H9 (cell line): ENCODE measurements around the gene MAPK8IP1. TPM values are rescaled to one million over a fixed set of nuclear protein-coding genes. Genes with fewer than 3 reads are reported as not detected.

ENCODE experiments used
- DNase-seq: peaks from one replicate; pipeline ENCODE4 v3.0.0-alpha.2; 2017
- H2AFZ ChIP-seq: one replicate; pipeline ENCODE4 v1.6.1; 2013; ENCODE audit warnings: mild to moderate bottlenecking, low read length, control low read depth, moderate library complexity
- H2AK5ac ChIP-seq: 2 replicates; pipeline ENCODE4 v1.6.1; 2013; ENCODE audit warnings: low read length, control low read depth, mixed read lengths; ENCODE audit not compliant: insufficient read length
- H2BK120ac ChIP-seq: one replicate; pipeline ENCODE4 v1.6.1; 2013; ENCODE audit warnings: low read depth, mild to moderate bottlenecking, low read length, control low read depth, inconsistent platforms; ENCODE audit not compliant: poor library complexity, severe bottlenecking
- H2BK12ac ChIP-seq: 2 replicates; pipeline ENCODE4 v1.6.1; 2013; ENCODE audit warnings: low read length, control low read depth, mixed read lengths, low read depth; ENCODE audit not compliant: insufficient read length
- H2BK15ac ChIP-seq: 2 replicates; pipeline ENCODE4 v1.6.1; 2013; ENCODE audit warnings: low read depth, low read length, control low read depth
- H2BK20ac ChIP-seq: one replicate; pipeline ENCODE4 v1.6.1; 2013; ENCODE audit warnings: low read depth, mild to moderate bottlenecking, low read length, control low read depth, inconsistent platforms; ENCODE audit not compliant: poor library complexity, severe bottlenecking
- H2BK5ac ChIP-seq: 2 replicates; pipeline ENCODE4 v1.6.1; 2013; ENCODE audit warnings: low read length, control low read depth, mixed read lengths; ENCODE audit not compliant: insufficient read length
- H3K14ac ChIP-seq: 2 replicates; pipeline ENCODE4 v1.6.1; 2013; ENCODE audit warnings: low read length, control low read depth; ENCODE audit not compliant: insufficient read depth
- H3K18ac ChIP-seq: 2 replicates; pipeline ENCODE4 v1.6.1; 2013; ENCODE audit warnings: low read depth, mild to moderate bottlenecking, mixed read lengths, low read length, control low read depth; ENCODE audit not compliant: insufficient read length
- H3K23ac ChIP-seq: 2 replicates; pipeline ENCODE4 v1.6.1; 2013; ENCODE audit warnings: low read length, control low read depth, mixed read lengths, low read depth; ENCODE audit not compliant: insufficient read length
- H3K23me2 ChIP-seq: 2 replicates; pipeline ENCODE4 v1.6.1; 2013; ENCODE audit warnings: low read depth, mild to moderate bottlenecking, mixed read lengths, low read length, control low read depth; ENCODE audit not compliant: insufficient read length, poor library complexity, severe bottlenecking
- H3K27ac ChIP-seq: 2 replicates; pipeline ENCODE4 v1.5.1; 2013; ENCODE audit warnings: low read length, control low read depth, mixed read lengths, low read depth; ENCODE audit not compliant: insufficient read length
- H3K27me3 ChIP-seq: 2 replicates; pipeline ENCODE4 v1.6.1; 2013; ENCODE audit warnings: low read length, control low read depth, inconsistent platforms; ENCODE audit not compliant: insufficient read depth
- H3K4ac ChIP-seq: 2 replicates; pipeline ENCODE4 v1.6.1; 2013; ENCODE audit warnings: low read depth, mild to moderate bottlenecking, control low read depth, inconsistent platforms, low read length, moderate library complexity
- H3K4me1 ChIP-seq: 2 replicates; pipeline ENCODE4 v1.6.1; 2013; ENCODE audit warnings: low read length, control low read depth, inconsistent platforms; ENCODE audit not compliant: insufficient read depth
- H3K4me2 ChIP-seq: 2 replicates; pipeline ENCODE4 v1.6.1; 2013; ENCODE audit warnings: low read length, control low read depth, mixed read lengths; ENCODE audit not compliant: insufficient read length, insufficient read depth
- H3K56ac ChIP-seq: 2 replicates; pipeline ENCODE4 v1.6.1; 2013; ENCODE audit warnings: low read depth, mild to moderate bottlenecking, mixed read lengths, low read length, control low read depth; ENCODE audit not compliant: insufficient read length
- H3K79me1 ChIP-seq: 2 replicates; pipeline ENCODE4 v1.6.1; 2013; ENCODE audit warnings: low read depth, mild to moderate bottlenecking, moderate library complexity, low read length, control low read depth, inconsistent platforms; ENCODE audit not compliant: insufficient read depth, poor library complexity, severe bottlenecking
- H3K79me2 ChIP-seq: 2 replicates; pipeline ENCODE4 v1.6.1; 2013; ENCODE audit warnings: low read length, control low read depth, inconsistent platforms; ENCODE audit not compliant: insufficient read depth
- H3K9ac ChIP-seq: 2 replicates; pipeline ENCODE4 v1.6.1; 2013; ENCODE audit warnings: low read length, control low read depth, mixed read lengths; ENCODE audit not compliant: insufficient read length; ENCODE audit errors: extremely low read depth
- H3K9me3 ChIP-seq: one replicate; pipeline ENCODE4 v1.6.1; 2013; ENCODE audit warnings: low read depth, low read length, inconsistent platforms; ENCODE audit not compliant: control insufficient read depth
- H3T11ph ChIP-seq: one replicate; pipeline ENCODE4 v1.6.1; 2013; ENCODE audit warnings: mild to moderate bottlenecking, low read length, control low read depth, inconsistent platforms
- H4K20me1 ChIP-seq: one replicate; pipeline ENCODE4 v1.6.1; 2013; ENCODE audit not compliant: control insufficient read depth, insufficient read length, insufficient read depth
- H4K5ac ChIP-seq: 2 replicates; pipeline ENCODE4 v1.6.1; 2013; ENCODE audit warnings: low read depth, mild to moderate bottlenecking, mixed read lengths, low read length, control low read depth; ENCODE audit not compliant: insufficient read length
- H4K8ac ChIP-seq: replicated peaks from 2 replicates; pipeline ENCODE4 v1.6.1; 2013; ENCODE audit warnings: low read length, control low read depth, mixed read lengths, low read depth; ENCODE audit not compliant: insufficient read length
- H4K91ac ChIP-seq: 2 replicates; pipeline ENCODE4 v1.6.1; 2013; ENCODE audit warnings: low read depth, mild to moderate bottlenecking, moderate library complexity, mixed read lengths, low read length, control low read depth; ENCODE audit not compliant: insufficient read length
- H3K27ac Mint-ChIP-seq, 3 experiments: 2 replicates in 2 of 3; 3 replicates in 1 of 3; pipeline ENCODE4 v1.8.0; 2020 to 2021; ENCODE audit warnings: mixed read lengths in 3 of 3, mild to moderate bottlenecking in 1 of 3, moderate library complexity in 1 of 3
- H3K27me3 Mint-ChIP-seq: 2 replicates; pipeline ENCODE4 v1.8.0; 2021; ENCODE audit warnings: low read depth, mild to moderate bottlenecking, moderate library complexity, mixed read lengths
- H3K36me3 Mint-ChIP-seq, 3 experiments: 2 replicates in 2 of 3; 3 replicates in 1 of 3; pipeline ENCODE4 v1.8.0; 2020 to 2021; ENCODE audit warnings: low read depth in 3 of 3, mixed read lengths in 3 of 3; ENCODE audit not compliant: insufficient read depth in 1 of 3
- H3K4me1 Mint-ChIP-seq, 2 experiments: 2 replicates each; pipeline ENCODE4 v1.8.0; 2020; ENCODE audit warnings: mixed read lengths in 2 of 2
- H3K4me3 Mint-ChIP-seq, 2 experiments: 2 replicates in 1 of 2; 3 replicates in 1 of 2; pipeline ENCODE4 v1.8.0; 2020 to 2021; ENCODE audit warnings: mild to moderate bottlenecking in 2 of 2, mixed read lengths in 2 of 2, moderate library complexity in 1 of 2
- H3K9me3 Mint-ChIP-seq, 2 experiments: 2 replicates in 1 of 2; 3 replicates in 1 of 2; pipeline ENCODE4 v1.8.0; 2020; ENCODE audit warnings: mild to moderate bottlenecking in 2 of 2, mixed read lengths in 2 of 2, moderate library complexity in 1 of 2
- WGBS: extraction: QIAGEN DNeasy Blood & Tissue Kit; methylation state at CpG from one replicate; pipeline ENCODE4 v1.1.7; 2013; ENCODE audit warnings: missing lambda C conversion rate, low lambda C conversion rate, mixed read lengths; ENCODE audit not compliant: insufficient read length; ENCODE audit errors: extremely low coverage; 5-methylcytosine and 5-hydroxymethylcytosine counted together
- total RNA-seq: library from RNA; stranded (reverse); gene quantifications from 2 replicates; pipeline ENCODE4 v1.2.1, GENCODE V29; 2021
- TF ChIP-seq, protein P1 (sequence below): fragments of 200-600 bp; sonication (generic); conservative IDR thresholded peaks from 3 replicates; pipeline ENCODE4 v1.8.0; 2021; ENCODE audit warnings: antibody characterized with exemption, mild to moderate bottlenecking

Gene MAPK8IP1
- total RNA-seq, 1 experiment from 2014 or later = 30.2 TPM

DNA sequence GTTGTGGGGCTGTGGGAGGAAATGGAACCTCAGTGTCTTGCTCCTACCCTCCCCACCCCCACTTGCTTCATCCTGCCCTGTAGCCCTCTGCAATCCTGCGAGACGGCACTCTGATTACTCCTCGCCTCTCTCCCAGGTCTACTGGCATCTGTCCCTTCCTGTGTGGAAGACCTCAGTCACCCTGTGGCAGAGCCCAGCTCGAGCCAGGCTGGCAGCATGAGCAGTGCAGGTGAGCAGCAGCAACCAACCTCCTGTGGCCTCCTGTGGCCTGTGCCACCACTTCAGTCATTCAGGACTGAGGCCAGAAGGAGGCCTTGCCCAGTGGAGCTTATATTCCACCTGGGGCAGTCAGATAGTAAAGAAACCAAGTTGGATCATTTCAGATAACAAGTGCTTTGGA lies 14.7 kb upstream of the MAPK8IP1 start:
- H2AFZ ChIP-seq = no peak overlapping the region
- H2BK20ac ChIP-seq = no peak overlapping the region
- no peaks in the 10 kb centered on the region for H3K23me2 ChIP-seq
- no peak overlapping the region for H3K27ac Mint-ChIP-seq
- no peak overlapping the region for H4K8ac ChIP-seq
- H3K4me2 ChIP-seq = no peak overlapping the region
- H3K4me1 ChIP-seq = no peaks in the 10 kb centered on the region
- no peaks in the 10 kb centered on the region for H4K20me1 ChIP-seq
- H3K4ac ChIP-seq = no peak overlapping the region
- DNase-seq = no peak
- no peaks in the 10 kb centered on the region for H3K79me1 ChIP-seq
- H3K4me3 Mint-ChIP-seq = no peak overlapping the region
- no peak overlapping the region for H2BK12ac ChIP-seq
- no peak overlapping the region for H3K56ac ChIP-seq
- no peak overlapping the region for H2BK5ac ChIP-seq
- H3K27me3 ChIP-seq = no peaks in the 10 kb centered on the region
- H3K9me3 Mint-ChIP-seq = no peaks in the 10 kb centered on the region
- no peak overlapping the region for H4K91ac ChIP-seq
- H3K18ac ChIP-seq = no peak overlapping the region
- H3K36me3 Mint-ChIP-seq = peaks cover 1 to 44% (median 36%) of the 10 kb centered on the region in 3 experiments
- no peaks in the 10 kb centered on the region for H3K27me3 Mint-ChIP-seq
- H2AK5ac ChIP-seq = no peak overlapping the region
- no peak overlapping the region for H3T11ph ChIP-seq
- peaks cover 12 to 13% of the 10 kb centered on the region in 2 experiments for H3K4me1 Mint-ChIP-seq
- no peaks in the 10 kb centered on the region for H3K9me3 ChIP-seq
- H2BK120ac ChIP-seq = no peak overlapping the region
- no peak overlapping the region for H3K9ac ChIP-seq
- WGBS = no CpG with 5 or more reads among the region's 4 CpGs
- H4K5ac ChIP-seq = no peak overlapping the region
- H3K79me2 ChIP-seq = no peaks in the 10 kb centered on the region
- TF ChIP-seq, protein P1, sequence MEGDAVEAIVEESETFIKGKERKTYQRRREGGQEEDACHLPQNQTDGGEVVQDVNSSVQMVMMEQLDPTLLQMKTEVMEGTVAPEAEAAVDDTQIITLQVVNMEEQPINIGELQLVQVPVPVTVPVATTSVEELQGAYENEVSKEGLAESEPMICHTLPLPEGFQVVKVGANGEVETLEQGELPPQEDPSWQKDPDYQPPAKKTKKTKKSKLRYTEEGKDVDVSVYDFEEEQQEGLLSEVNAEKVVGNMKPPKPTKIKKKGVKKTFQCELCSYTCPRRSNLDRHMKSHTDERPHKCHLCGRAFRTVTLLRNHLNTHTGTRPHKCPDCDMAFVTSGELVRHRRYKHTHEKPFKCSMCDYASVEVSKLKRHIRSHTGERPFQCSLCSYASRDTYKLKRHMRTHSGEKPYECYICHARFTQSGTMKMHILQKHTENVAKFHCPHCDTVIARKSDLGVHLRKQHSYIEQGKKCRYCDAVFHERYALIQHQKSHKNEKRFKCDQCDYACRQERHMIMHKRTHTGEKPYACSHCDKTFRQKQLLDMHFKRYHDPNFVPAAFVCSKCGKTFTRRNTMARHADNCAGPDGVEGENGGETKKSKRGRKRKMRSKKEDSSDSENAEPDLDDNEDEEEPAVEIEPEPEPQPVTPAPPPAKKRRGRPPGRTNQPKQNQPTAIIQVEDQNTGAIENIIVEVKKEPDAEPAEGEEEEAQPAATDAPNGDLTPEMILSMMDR = no peak
- no peak overlapping the region for H3K14ac ChIP-seq
- H2BK15ac ChIP-seq = no peak overlapping the region
- no peak overlapping the region for H3K23ac ChIP-seq
- H3K27ac ChIP-seq = no peak overlapping the region
